Colonic mucosa (tissue), 4 donors: ENCODE results near the gene RAD51AP2. TPM values are rescaled to one million over a fixed set of nuclear protein-coding genes. Genes with fewer than 3 reads are reported as not detected.

Experiments
- DNase-seq: peaks from one replicate; pipeline ENCODE4 v3.0.0-alpha.2; 2020
- H3K27ac ChIP-seq: fragments of 200-600 bp; one replicate; pipeline ENCODE4 v1.8.0; 2021
- H3K27me3 ChIP-seq: fragments of 200-600 bp; one replicate; pipeline ENCODE4 v1.8.0; 2021
- H3K36me3 ChIP-seq: fragments of 200-600 bp; one replicate; pipeline ENCODE4 v1.8.0; 2021
- H3K4me1 ChIP-seq: fragments of 200-600 bp; one replicate; pipeline ENCODE4 v1.8.0; 2021; ENCODE audit warnings: mild to moderate bottlenecking
- H3K4me3 ChIP-seq: fragments of 200-600 bp; one replicate; pipeline ENCODE4 v1.8.0; 2021
- H3K9ac ChIP-seq, 2 donors: one replicate each; pipeline ENCODE4 v1.7.0; 2013; ENCODE audit warnings: control low read depth in 2 of 2, low read depth in 2 of 2, low read length in 2 of 2
- H3K9me3 ChIP-seq: fragments of 200-600 bp; one replicate; pipeline ENCODE4 v1.8.0; 2021
- intact Hi-C: fragments of 100-400 bp; cut with DNase I; formaldehyde crosslinking; loops from one replicate; pipeline ENCODE4 v1.14.1; 2022
- total RNA-seq, 2 donors: library from RNA; stranded (reverse); fragmentation: NEBNext Ultra II Directional in 1 of 2; extraction: Animal tissue kit (Norgen Biotek cat#: 25700) in 1 of 2; gene quantifications; one replicate each; pipeline ENCODE4 v1.2.1, GENCODE V29; 2021
- TF ChIP-seq, protein P1 (sequence below): fragments of 200-600 bp; IDR thresholded peaks from one replicate; pipeline ENCODE4 v1.8.0; 2022; ENCODE audit warnings: antibody characterized with exemption, mild to moderate bottlenecking
- donor health status: healthy.
- donor health status: DM: no; HTN: no; CAD: no.
- donor health status: DM: no; HTN: no; CAD: no.

RAD51AP2 gene
- total RNA-seq, 2 donors from 2014 or later, result 0.11 to 0.12 TPM

DNA sequence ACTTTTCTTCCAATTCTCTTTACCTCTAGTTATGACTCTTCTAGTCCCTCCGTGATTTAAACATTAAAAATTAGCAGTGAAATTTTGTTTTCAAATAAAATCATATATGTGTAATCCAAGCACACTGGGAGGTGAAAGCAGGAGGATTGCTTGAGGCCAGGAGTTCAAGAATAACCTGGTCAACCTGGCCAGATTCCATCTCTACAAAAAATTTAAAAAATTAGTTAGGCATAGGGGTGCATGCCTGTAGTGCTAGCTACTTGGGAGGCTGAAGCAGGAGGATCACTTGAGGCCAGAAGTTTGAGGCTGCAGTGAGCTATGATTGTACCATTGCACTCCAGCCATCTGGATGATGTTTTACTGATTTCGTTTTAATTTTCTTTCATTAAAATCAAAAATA is 15.3 kb upstream of the RAD51AP2 start:
- no peaks in the 10 kb centered on the region for H3K9me3 ChIP-seq
- no peaks in the 10 kb centered on the region for H3K4me1 ChIP-seq
- no peak overlapping the region for H3K27ac ChIP-seq
- intact Hi-C loops, result no loop called here
- no peak overlapping the region for H3K9ac ChIP-seq
- H3K4me3 ChIP-seq, result no peak overlapping the region
- DNase-seq, result no peak
- TF ChIP-seq, protein P1, sequence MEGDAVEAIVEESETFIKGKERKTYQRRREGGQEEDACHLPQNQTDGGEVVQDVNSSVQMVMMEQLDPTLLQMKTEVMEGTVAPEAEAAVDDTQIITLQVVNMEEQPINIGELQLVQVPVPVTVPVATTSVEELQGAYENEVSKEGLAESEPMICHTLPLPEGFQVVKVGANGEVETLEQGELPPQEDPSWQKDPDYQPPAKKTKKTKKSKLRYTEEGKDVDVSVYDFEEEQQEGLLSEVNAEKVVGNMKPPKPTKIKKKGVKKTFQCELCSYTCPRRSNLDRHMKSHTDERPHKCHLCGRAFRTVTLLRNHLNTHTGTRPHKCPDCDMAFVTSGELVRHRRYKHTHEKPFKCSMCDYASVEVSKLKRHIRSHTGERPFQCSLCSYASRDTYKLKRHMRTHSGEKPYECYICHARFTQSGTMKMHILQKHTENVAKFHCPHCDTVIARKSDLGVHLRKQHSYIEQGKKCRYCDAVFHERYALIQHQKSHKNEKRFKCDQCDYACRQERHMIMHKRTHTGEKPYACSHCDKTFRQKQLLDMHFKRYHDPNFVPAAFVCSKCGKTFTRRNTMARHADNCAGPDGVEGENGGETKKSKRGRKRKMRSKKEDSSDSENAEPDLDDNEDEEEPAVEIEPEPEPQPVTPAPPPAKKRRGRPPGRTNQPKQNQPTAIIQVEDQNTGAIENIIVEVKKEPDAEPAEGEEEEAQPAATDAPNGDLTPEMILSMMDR, result no peak
- H3K36me3 ChIP-seq, result no peaks in the 10 kb centered on the region
- H3K27me3 ChIP-seq, result no peaks in the 10 kb centered on the region

DNA sequence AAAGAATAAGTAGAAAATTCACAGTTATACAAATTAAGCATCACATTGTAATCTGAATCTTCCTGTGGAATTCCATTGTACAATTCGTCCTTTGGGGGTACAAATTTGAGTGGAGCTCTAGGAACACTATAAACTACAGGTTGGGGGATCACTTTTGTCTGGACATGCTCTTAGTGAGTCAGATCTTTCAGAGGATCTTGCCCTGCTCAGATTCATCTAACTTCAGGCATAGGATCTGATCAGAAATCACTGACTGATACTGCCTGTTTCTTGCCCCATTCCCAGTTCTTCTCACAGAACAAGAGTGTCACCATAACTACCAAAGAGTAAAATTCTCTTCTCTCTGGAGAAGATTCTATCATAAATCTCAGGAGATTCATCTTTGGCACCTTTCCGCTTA is 11.5 kb upstream of the RAD51AP2 start:
- Histone ChIP-seq H3K4me1 (no peaks in the 10 kb centered on the region), H3K4me3 (no peak overlapping the region), H3K27ac (no peak overlapping the region), H3K27me3 (no peaks in the 10 kb centered on the region), H3K36me3 (no peaks in the 10 kb centered on the region), H3K9ac (no peak overlapping the region), H3K9me3 (no peaks in the 10 kb centered on the region)
- DNase-seq, result no peak
- intact Hi-C loops, result no loop called here
- TF ChIP-seq, protein P1, result no peak

DNA sequence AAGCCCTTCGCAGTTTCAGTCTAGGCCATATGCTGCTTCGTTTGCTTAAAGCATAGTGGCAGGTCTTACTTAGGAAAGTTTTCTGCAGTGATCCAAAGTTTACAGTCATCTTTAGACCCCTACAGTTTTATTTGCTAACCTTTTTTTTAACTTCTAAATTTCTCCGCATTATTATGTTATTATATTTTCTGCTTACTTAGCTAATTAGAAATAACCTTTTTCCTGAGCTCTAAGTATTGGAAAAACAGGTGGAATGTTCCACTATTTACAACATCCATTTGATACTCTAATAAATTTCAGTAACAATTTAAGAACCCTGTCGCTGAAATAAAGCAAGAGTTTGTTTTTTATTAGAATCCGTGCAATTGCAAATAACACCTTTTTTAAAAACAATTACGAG is 4.1 kb upstream of the RAD51AP2 start:
- Histone ChIP-seq H3K9ac (no peak overlapping the region), H3K4me1 (no peaks in the 10 kb centered on the region), H3K36me3 (no peaks in the 10 kb centered on the region), H3K27ac (no peak overlapping the region), H3K4me3 (no peak overlapping the region), H3K9me3 (no peaks in the 10 kb centered on the region), H3K27me3 (no peaks in the 10 kb centered on the region)
- intact Hi-C loops, result no loop called here
- TF ChIP-seq, protein P1, result no peak
- DNase-seq, result no peak

DNA sequence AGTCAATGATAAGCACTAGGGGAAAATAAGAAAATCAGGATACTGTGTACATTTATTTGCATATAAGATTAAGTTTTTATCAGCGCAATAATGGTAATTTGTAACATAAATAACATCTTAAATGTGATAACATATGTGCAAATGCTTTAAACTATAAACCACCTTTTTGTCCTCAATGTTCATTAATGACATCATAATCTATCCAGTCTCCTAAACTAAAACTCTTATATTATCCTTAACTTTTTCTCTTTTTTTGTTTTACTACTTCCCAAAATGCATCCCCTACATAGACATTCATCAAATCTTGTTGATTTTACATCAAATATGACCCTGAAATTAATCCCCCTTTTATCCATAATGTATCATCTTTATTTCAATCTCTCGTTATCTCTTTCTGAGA is 3.4 kb upstream of the RAD51AP2 start:
- H3K27me3 ChIP-seq, result no peaks in the 10 kb centered on the region
- intact Hi-C loops, result no loop called here
- H3K36me3 ChIP-seq, result no peaks in the 10 kb centered on the region
- TF ChIP-seq, protein P1, result no peak
- H3K9ac ChIP-seq, result no peak overlapping the region
- no peak for DNase-seq
- H3K4me3 ChIP-seq, result no peak overlapping the region
- H3K4me1 ChIP-seq, result no peaks in the 10 kb centered on the region
- no peak overlapping the region for H3K27ac ChIP-seq
- H3K9me3 ChIP-seq, result no peaks in the 10 kb centered on the region

DNA sequence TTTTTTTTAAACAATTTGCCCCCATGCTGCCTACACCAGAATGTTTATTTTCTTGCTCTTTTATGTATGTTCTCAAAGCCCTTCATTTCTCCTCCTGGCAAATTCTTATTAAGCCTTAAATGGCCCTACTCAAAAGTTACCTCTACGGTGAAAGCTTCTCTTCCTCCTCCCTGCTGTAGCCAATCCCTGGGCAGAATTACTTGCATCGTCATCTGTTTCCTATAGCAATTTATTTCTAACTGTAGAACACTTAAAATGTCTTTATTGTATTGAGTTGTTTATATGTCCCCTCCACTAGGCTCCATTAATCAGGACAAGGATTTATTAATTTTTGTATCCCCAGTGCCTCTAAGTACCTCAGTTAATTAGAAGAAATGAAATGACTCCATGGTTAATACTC is 2.5 kb upstream of the RAD51AP2 start:
- no peaks in the 10 kb centered on the region for H3K27me3 ChIP-seq
- intact Hi-C loops, result no loop called here
- no peak overlapping the region for H3K27ac ChIP-seq
- H3K4me3 ChIP-seq, result no peak overlapping the region
- DNase-seq, result no peak
- H3K4me1 ChIP-seq, result no peaks in the 10 kb centered on the region
- no peaks in the 10 kb centered on the region for H3K36me3 ChIP-seq
- TF ChIP-seq, protein P1, result no peak
- no peaks in the 10 kb centered on the region for H3K9me3 ChIP-seq
- H3K9ac ChIP-seq, result no peak overlapping the region

DNA sequence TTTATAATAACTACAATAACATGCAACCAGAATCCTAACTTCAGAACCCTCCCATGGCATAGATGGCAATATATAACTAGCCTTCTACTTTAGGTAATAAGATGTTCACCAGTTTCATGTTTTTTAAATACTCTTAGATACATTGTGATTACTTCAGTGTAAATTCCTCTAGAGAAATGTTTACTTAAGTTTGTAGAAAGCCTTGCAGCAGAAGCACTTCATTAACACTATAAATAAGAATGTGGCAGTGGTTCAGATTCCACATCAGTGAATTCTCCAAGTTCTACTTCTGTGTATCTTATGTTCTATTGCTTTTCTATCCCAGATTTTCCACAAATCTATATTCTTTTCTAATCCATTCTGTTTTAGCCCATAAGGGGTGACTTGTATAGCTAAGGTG is 1.2 kb upstream of the RAD51AP2 start:
- Histone ChIP-seq H3K9ac (no peak overlapping the region), H3K36me3 (no peaks in the 10 kb centered on the region), H3K4me1 (no peaks in the 10 kb centered on the region), H3K27ac (no peak overlapping the region), H3K27me3 (no peaks in the 10 kb centered on the region), H3K9me3 (no peaks in the 10 kb centered on the region), H3K4me3 (no peak overlapping the region)
- TF ChIP-seq, protein P1, result no peak
- DNase-seq, result no peak
- intact Hi-C loops, result no loop called here
